IPS-18c (cell line): ENCODE data around the gene TULP1.

ENCODE experiments used
- H3K4me3 ChIP-seq: 2 replicates; pipeline ENCODE4 v1.7.0; 2013; ENCODE audit warnings: low read depth, mild to moderate bottlenecking, low read length, moderate library complexity; ENCODE audit not compliant: insufficient read depth
- H3K9me3 ChIP-seq: one replicate; pipeline ENCODE4 v1.6.1; 2013; ENCODE audit warnings: mild to moderate bottlenecking, low read length, moderate library complexity; ENCODE audit not compliant: control insufficient read depth, insufficient read depth

TULP1 gene

GRCh38 chr6:35505999-35506412, 6.7 kb downstream of the TULP1 start:
- Histone ChIP-seq H3K9me3 (no peaks in the 10 kb centered on the region), H3K4me3 (no peak overlapping the region)

- no peak overlapping the region for H3K4me3 ChIP-seq
- no peaks in the 10 kb centered on the region for H3K9me3 ChIP-seq
These were observed 9.2 kb downstream of the TULP1 start for GRCh38 chr6:35503534-35503933.

GRCh38 chr6:35501784-35502183, 10.9 kb downstream of the TULP1 start:
- Histone ChIP-seq H3K4me3 (no peak overlapping the region), H3K9me3 (no peaks in the 10 kb centered on the region)

GRCh38 chr6:35500782-35501181, 11.9 kb downstream of the TULP1 start:
- no peak overlapping the region for H3K4me3 ChIP-seq
- H3K9me3 ChIP-seq: peaks cover 2% of the 10 kb centered on the region

- peaks cover 2% of the 10 kb centered on the region for H3K9me3 ChIP-seq
- no peak overlapping the region for H3K4me3 ChIP-seq
These were observed 13.3 kb downstream of the TULP1 start for GRCh38 chr6:35499372-35499771.

- H3K9me3 ChIP-seq: peaks cover 2% of the 10 kb centered on the region
- H3K4me3 ChIP-seq: peak overlapping the region; percentile 77
These were observed 14.2 kb downstream of the TULP1 start for GRCh38 chr6:35498422-35499067.

GRCh38 chr6:35497571-35498421, 14.9 kb downstream of the TULP1 start:
- Histone ChIP-seq H3K4me3 (peak overlapping the region; percentile 77), H3K9me3 (peaks cover 2% of the 10 kb centered on the region)

- peaks cover 2% of the 10 kb centered on the region for H3K9me3 ChIP-seq
- H3K4me3 ChIP-seq: peak within 1 kb of the TSS; percentile 77
These were observed 15.7 kb downstream of the TULP1 start, which contains the start of gene TEAD3 for GRCh38 chr6:35496841-35497570. Gene TEAD3 (minus strand): TSS chr6:35497079.

GRCh38 chr6:35496036-35496840, 16.5 kb downstream of the TULP1 start:
- Histone ChIP-seq H3K4me3 (peak overlapping the region; percentile 66), H3K9me3 (peaks cover 2% of the 10 kb centered on the region)

GRCh38 chr6:35495258-35496035, 17.2 kb downstream of the TULP1 start:
- peaks cover 2% of the 10 kb centered on the region for H3K9me3 ChIP-seq
- H3K4me3 ChIP-seq: peak overlapping the region; percentile 66

GRCh38 chr6:35494161-35494563, 18.5 kb downstream of the TULP1 start:
- H3K4me3 ChIP-seq: no peak overlapping the region
- peaks cover 2% of the 10 kb centered on the region for H3K9me3 ChIP-seq

GRCh38 chr6:35493307-35493983, 19.3 kb downstream of the TULP1 start:
- no peak overlapping the region for H3K4me3 ChIP-seq

GRCh38 chr6:35492974-35493284, 19.8 kb downstream of the TULP1 start:
- no peak overlapping the region for H3K4me3 ChIP-seq
- peaks cover 2% of the 10 kb centered on the region for H3K9me3 ChIP-seq

More at GRCh38 chr6:35493307-35493983, 19.3 kb downstream of the TULP1 start:
- peaks cover 2% of the 10 kb centered on the region for H3K9me3 ChIP-seq

- Histone ChIP-seq H3K4me3 (no peak overlapping the region), H3K9me3 (peaks cover 2% of the 10 kb centered on the region)
These were observed 20.3 kb downstream of the TULP1 start for GRCh38 chr6:35492258-35492973.

- peaks cover 2% of the 10 kb centered on the region for H3K9me3 ChIP-seq
- H3K4me3 ChIP-seq: peak overlapping the region; percentile 28; the same call in 1 of the 2 replicates
These were observed 21.0 kb downstream of the TULP1 start for GRCh38 chr6:35491558-35492257.
